ENCODE measurements around the gene HTR6.

HTR6 gene

DNA sequence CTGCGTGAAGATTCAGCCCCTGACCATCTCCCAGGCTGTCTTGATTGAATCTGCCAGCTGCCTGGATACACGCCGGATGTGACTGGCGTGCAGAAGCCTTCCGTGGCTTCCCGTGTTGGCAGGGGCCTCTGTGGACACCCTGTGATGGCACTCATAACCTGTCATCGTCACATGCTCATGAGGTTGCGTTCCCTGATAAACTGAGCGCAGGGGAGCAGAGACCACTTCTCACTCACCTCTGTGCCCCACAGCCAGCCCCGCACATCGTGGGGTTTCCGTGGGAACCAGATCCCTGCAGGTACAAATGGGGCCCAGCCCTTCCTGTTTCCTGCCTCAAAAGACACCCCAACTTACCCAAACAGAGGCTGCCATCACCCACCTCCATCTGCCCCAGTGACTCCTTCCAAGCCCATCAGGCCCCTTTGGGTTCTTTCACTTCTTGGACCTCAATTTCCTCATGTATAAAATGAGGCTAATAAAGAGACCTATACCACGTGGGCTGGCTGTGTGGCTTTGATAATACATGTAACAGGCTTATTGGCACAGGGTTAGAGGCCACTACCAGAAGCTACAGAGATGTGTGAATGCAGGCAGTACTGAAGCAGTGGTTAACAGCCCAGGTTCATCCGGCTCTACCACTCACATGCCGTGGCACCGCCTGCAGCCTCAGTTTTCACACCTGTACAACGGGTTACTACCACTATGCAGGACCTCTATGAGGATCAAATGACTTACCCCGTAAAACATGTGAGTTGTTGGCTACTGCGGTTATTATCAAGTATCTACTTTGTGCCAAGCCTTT lies 23.6 kb downstream of the HTR6 start:
- no peak for DNase-seq (ENCODE audit: low read depth in 2 of 2)

DNA sequence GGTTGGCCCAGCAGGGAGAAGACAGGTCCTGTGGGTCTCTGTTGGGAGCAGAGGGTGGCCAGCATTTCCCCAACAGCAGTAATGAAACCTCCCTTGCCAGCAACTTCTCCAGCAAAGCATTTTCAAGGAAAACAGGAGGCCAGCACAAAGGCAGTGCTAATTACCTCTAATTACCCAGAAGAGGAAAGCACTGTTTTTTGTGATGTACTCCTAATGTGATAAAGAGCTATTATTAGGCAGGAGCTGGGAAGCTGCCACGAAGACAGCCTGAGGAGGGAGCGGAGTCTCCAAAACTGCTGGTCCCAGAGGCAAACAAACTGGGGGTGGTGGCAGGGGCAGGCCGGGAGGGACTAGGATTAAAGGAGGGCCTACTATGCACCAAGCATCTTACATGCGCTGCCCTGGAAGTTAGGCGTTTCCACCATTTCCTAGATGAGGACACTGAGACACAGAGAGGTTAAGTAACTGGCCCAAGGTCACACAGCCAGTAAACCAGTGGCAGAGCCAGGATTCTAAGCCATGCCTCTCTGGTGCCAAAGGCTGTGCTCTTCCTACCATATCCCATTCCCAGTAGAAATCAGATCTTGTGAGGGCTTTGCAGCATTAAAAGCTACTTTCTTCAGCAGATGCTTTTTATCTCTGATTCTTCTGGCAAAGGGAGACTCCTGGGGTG lies 24.5 kb downstream of the HTR6 start:
- DNase-seq (ENCODE audit: low read depth in 2 of 2), result no peak

DNA sequence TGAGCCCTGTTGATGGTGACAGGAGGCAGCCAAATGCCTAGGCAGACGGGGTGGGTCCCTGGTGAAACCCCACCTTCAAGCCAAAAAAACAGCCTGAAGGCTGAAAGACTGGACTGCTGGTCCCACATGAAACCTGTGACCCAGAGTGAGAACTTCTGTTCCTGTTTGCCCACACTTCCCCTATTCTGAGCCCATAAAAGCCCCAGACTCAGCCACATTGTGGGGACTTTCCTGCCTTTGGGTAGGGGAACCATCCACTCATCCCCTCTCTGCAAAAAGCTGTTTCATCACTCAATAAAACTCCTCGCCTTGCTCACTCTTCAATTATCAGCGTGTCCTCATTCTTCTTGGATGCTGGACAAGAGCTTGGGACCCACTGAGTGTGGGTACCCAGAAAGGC lies 25.2 kb downstream of the HTR6 start:
- no peak for DNase-seq (ENCODE audit: low read depth in 2 of 2)

DNA sequence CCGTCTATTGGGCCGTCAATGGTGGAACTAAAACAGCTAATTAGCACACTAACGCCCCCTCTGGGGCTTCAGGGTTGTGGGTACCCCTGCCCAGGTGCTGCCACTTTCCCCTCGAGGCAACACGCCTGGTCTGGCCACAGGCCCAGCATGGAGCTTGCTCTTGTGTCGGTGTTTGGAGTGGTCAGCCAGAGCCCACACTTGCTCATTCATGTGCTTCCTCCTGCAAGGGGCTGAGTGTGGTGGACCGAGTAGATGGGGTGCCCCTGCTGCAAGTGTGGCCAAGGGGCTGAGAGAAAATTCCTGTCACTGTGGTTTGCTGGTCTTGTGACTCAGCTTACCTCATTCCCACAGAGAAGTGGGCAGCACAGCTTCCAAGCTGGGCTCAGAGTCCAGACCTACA lies 25.7 kb downstream of the HTR6 start:
- DNase-seq (ENCODE audit: low read depth in 2 of 2), result no peak

DNA sequence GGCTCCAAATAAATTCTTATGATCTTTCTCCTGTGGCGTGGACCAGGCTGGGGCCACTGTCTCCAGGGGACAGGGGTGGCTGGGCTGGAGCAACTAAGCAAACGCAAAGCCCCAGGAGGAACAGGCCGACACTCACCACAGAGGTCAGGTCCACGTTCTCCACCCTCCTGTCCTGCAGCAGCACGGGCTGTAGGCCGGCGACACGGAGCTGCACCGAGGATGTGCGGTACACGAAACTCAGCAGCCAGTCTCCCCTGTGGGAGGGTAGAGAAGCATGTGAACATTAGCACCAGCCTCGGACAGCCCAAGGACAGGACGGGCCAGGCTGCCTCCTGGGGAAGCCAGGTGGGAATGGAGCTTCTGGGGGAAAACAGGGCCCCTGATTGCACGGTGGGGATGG lies 29.6 kb downstream of the HTR6 start:
- DNase-seq (ENCODE audit: low read depth in 2 of 2), result no peak

DNA sequence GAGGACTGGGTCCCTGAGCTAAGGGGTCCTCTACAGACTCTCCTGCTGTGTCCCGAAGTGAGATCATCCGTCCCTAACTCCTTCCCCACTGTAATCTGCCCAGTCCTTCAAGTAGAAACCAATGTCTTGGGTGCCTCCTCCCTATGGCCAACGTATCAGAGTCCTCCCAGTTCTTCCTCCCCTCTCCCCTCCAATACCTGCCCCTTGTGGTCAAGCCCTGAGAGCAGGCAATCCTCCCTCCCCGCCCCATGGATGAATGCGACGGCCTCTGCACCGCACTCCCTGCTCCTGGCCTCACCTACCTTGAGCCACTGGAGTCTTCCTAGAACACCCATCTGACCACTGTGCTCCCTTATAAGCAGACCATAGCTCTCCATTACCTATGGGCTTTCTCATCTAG lies 31.1 kb downstream of the HTR6 start:
- DNase-seq (ENCODE audit: low read depth in 2 of 2), result no peak

DNA sequence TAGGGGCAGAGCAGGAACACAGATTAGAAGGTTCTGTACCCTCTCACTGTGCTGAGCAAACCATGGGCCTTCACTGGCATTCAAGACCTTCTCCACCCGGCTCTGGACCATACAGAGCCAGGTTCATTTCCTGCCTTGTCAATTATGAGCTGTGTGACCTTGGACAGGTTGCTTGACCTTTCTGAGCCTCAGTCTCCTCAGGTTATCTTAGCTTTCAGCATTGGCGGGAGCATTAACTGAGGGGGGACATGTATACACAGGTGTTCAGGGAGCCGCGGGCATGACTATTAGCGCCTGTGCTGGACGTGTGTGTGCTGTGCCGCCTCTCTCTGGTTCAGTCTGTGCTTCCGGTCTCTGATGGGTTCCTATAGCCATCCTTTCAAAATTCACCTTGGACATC lies 32.1 kb downstream of the HTR6 start:
- DNase-seq (ENCODE audit: low read depth in 2 of 2), result no peak

DNA sequence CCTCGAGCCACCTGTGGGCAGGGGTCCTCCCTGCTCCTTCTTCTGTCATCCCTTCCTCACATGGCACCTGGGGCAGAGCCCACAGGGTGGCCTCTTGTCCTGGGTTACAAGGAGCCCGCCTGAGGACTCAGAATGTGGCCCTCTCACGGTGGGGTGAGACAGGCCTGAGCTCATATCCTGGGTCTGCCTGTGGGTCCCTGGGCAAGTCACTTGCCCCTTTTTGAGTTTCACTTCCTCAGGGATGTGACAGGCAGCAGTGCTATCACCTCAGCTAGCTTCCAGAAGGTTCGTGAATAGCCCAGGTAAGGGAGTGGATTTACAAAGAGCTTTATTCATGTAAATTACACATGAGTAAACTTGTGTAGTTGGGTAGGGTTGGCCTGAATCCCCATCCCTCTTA lies 33.5 kb downstream of the HTR6 start:
- DNase-seq (ENCODE audit: low read depth in 2 of 2), result no peak

DNA sequence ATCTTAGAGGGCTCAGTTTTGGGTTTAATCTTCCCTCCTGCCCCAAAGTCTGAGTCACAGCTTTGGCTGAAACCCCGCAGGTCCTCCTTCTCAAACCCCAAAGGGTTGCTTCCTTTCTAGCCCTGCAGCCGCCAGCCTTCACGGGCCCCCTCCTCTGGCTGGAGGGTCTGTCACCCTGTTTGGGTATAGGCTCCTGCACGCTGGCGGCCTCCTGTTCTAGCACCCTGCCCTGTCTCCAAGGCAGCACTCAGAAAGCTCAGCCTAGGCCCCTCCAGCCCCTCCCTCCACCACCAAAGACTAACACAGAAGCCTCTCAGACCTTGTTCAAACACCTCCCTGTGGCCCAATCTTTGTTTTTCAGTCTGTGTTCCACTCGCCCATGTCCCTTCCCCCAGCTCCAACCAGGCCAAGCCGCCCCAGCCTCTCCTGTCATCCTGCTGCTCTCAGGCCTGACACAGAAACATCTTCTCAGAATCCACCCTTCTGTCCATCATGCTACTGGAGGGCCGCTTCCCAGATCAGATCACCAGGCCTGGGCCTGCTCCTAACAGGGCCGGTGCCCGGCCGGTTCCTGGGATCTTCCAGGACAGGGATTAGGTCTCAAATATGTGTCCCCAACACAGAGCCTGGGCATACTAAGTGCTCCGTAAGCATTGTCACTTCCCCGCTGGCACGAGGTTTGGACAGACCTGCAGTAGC lies 35.6 kb downstream of the HTR6 start:
- no peak for DNase-seq (ENCODE audit: low read depth in 2 of 2)

DNA sequence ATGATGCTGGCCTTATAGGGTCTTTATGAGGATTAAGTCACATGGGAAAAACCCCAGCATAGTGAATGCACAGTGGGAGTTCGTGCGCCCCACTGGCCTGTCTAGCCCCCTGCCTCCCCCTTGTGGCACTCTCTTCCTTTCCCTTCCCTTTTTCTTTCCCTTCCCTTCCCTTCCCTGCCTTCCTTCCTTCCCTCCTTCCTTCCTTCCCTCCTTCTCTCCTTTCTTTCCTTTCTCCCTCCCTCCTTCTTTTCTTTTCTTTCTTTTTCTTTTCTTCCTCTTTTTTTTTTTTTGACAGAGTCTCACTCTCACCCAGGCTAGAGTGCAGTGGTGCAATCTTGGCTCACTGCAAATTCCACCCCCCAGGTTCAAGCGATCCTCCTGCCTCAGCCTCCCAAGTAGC lies 38.6 kb downstream of the HTR6 start:
- no peak for DNase-seq (ENCODE audit: low read depth in 2 of 2)

DNA sequence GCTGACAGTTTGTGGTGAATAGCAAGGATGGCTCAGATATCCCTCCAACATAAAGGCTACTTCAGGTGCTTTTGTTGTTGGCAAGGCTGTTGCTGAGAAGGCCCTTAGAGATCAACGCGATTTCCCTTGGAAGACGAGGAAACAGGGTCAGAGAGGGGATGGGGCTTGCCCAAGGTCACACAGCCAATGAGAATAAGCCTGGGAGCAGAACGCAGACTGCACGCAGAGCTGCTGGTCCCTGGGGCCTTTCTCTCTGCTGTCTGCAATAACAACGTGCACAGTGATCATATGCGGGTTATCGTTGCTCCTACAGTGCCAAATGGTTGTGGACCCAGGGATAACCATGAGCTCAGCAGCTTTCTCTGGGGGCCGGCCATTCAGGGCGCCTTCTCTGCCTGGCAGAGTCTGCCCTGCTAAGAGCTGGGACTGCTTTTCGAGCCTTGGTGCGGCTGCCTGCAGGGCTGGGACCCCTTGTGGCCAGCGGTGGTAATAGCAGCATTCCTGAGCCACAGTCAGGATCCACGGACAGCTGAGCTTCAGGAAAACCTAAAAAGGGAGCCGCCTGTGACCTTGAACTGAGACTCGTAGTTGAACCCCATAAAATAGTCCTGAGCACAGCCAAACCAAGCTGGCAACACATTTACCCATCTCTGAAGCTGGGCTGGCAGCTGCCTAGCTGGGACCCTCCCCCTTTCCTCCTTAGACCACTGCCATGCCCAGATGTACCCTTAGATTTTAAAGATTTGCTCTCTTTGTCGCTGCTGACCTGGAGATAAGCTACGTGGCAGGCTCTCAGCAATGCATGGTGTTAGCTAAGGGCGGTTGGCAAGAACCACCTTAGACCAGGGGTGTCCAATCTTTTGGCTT lies 39.8 kb downstream of the HTR6 start:
- DNase-seq (ENCODE audit: low read depth in 2 of 2), result peak; percentile 23 to 24

DNA sequence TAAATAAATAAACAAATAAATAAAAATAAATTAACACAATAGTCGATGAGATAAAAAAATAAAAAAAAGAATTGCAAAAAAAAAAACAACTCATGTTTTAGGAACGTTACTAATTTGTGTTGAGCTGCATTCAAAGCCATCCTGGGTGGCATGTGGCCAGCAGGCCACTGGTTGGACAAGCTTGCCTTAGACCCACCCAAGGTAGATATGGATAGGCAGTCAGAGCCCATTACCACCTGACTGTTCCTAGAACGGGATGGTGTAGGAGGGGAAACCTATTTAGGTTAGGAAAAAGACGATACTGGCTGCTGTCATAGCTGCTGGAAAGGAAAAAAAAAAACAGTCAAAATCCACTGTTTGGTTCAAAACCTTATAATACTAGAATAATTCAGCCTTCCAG lies 40.8 kb downstream of the HTR6 start:
- no peak for DNase-seq (ENCODE audit: low read depth in 2 of 2)

DNA sequence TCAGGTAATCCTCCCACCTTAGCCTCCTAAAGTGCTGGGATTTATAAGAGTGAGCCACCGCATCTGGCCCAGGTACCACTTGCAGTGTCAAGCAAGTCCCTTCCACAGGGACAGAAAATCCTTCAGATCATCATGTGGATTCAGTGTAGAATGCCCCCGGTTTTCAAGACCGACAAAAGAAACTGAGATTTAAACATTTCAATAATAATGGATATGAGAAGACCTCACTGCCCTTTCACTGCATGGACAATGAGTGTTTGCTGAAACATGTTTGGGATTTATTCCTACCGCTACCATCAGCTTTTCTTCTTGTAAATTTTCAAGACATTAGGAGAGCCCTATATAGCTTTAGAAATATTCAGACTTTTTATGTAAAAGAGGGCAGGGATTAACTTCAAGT lies 41.5 kb downstream of the HTR6 start:
- DNase-seq (ENCODE audit: low read depth in 2 of 2), result no peak

DNA sequence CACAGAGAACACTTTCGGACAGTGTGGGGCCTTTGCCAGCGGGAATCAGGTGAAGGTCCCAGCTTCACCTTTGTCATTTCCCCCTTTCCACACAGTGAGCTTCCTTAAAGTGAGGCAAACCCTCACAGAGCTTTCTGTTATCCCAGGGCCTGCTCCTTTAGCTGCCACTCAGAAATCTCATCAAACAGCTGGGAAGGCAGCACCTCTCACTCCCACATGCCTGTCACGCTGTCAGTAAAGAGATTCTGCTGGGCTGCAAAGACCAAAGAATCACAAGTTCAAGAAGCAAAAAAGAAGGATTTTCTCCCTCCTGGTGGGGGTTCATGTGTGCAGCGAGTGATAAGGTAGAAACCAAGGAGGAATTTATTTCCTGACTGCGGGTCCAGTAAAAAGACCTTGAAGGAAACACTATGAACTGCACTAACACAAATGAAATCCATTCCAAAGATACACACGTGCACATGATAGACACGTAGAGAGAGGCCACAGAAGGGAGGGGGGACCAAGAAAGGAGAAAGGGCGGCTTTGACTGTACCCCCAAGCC lies 44.0 kb downstream of the HTR6 start:
- no peak for DNase-seq (ENCODE audit: low read depth in 2 of 2)

DNA sequence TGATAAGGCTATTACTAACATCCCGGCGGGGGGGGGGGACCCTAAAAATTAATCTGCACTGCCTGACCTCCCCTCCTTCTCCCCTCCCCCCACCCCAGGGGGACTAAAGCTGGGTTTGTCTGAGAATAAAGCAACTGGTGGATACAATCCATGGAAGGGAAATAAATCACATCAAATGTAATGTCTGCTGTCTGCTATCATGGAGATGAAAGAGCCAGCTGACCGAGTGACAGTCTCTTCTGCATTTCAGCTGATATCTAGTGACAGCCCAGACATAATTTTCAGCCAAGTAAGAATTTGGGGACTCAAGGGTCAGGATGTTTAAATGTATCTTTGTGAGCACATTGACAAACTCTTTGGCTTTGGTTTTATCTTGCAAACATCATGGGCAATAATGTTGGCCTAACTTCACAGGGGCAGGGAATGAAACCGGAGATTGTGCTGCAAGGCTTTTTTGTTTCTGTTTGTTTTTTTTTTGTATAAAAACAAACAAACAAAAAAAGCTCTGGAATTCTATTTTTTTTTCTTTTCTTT lies 44.7 kb downstream of the HTR6 start:
- no peak for DNase-seq (ENCODE audit: low read depth in 2 of 2)

DNA sequence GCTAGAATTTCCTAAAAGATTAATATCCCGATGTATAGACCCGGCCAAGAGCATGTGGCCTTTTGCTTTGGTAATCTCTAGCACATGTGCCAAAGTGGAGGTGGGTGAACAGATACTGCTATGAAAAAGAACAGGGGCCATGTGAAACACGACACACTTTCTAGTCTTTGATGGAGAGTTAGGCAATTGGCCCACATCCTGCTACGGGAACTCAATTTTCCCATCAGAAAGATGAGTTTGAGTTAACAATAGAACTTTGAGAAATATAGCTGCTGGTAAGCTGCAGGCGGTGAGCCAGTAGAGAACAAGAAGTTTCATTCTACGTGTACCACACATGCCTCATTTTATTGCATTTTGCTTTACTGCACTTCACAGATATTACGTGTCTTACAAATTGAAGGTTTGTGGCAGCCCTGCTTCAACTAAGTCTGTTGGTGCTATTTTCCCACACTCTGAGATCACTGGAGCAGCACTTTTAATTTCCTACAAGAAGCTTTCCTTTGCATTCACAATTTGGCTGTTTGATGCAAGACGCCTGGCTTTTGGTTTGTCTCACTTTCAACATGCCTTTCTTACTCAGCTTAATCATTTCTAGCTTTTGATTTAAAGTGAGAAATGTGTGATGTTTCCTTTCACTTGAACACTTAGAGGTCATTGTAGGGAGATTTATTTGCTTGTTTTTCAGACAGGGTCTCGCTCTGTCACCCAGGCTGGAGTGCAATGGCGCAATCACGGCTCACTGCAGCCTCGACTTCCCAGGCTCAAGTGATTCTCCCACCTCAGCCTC lies 46.3 kb downstream of the HTR6 start:
- no peak for DNase-seq (ENCODE audit: low read depth in 2 of 2)

DNA sequence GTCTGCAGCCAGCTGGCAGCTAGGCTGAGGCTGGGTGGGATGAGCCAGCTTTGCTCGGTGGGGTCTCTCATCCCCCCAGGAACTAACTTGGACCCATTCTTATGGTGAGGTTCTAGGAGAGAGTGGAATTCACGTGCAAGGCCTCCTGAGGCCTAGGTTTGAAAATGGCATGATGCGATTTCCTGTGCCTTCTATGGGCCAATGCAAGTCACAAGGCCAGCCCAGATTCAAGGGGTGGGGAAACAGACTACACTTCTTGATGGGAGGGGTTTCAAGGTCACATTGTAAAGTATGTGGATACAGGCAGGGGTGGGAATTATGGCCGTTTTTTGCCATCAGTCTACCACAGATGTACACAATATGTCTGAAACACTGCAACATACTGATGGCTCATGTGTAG lies 48.3 kb downstream of the HTR6 start:
- DNase-seq (ENCODE audit: low read depth in 2 of 2), result no peak

DNA sequence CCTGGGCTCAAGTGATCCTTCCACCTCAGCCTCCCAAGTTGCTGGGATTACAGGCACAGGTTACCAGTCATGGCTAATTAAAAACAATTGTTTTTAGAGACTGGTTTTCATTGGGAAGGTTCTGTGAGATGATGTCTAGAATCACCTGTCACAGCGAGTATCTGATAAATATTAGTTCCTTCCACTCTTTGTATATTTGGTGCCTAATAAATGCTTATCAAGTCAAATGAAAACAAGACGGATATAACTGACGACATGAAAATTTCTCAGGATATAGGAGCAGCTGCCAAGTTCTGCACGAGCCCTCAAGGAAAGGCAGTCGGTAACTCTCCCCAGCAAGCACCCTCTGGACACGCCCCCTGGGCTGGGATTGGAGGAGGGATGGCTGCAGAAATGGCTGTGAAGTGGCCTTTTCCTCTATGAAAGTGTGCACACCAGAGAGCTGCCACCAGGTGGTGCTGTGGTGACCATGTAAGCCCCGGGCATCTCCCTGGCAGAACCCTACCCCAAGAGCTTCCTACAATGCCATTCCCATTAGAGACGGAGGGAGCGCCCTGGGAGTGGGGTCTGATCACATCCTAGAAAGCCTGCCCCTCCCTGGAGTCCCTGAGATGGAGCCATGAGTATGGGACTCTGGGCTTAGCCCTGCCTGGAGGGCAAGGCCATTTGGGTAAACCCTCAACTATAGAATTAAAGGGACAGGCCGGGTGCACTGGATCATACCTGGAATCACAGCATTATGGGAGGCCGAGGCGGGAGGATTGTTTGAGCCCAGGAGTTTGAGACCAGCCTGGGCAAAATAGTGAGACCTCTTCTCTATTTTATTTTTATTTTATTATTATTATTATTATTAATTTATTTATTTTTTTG lies 50.9 kb downstream of the HTR6 start:
- DNase-seq (ENCODE audit: low read depth in 2 of 2), result peak; percentile 78 to 87

DNA sequence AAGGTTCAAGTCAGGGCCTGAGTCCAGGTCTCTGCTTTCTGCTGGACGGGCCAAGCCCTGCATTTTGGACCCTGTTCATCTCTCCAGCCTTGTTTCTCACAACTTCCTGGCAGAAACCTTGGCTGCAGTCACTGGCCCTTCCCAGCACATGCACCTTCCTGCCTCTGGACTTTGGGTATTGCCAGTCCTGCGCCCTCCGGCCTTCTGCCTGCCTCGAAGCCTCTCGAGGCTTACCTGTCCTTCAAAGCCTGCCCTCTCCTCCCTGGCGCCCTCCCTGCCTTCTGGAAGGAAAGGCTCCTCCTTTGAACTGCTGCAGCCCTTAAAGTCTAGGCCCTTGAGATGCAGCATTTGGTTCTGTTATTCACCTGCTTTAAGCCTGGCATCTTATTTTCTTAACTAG lies 52.8 kb downstream of the HTR6 start:
- DNase-seq (ENCODE audit: low read depth in 2 of 2), result no peak

DNA sequence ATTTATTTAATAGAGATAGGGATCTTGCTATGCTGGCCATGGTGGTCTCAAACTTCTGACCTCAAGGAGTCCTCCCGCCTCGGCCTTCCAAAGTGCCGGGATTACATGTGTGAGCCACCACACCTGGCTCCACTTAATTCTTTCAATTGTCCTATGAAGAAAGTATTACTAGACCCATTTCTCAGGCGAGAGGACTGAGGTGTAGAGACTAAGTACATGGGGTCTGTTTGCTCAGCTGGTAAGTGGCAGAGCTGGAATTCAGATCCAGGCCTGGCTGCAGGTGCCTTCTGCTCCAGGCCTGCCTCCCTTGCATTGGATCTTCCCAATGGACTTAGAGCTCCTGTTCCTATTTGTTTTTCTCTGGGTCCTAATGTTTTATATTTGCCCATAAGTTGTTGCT lies 55.5 kb downstream of the HTR6 start:
- DNase-seq (ENCODE audit: low read depth in 2 of 2), result no peak

Measured in fibroblast of skin of left quadriceps (primary cell).